HepG2 (cell line): Measurements from ENCODE around the gene PDCD10. TPM values are rescaled to one million over a fixed set of nuclear protein-coding genes. Genes with fewer than 3 reads are reported as not detected.

Experiments used
- ATAC-seq: fragments of 200-7000 bp; cut with Tn5 transposase; 3 replicates; pipeline ENCODE4 v1.9.1; 2020; ENCODE audit warnings: mild to moderate bottlenecking, moderate library complexity
- BruUV-seq: library from RNA; stranded (reverse); fragments of 400-500 nt; replicated peaks from 2 replicates; lab custom pipeline; 2021; lab: Mats Ljungman, UMichigan
- CTCF ChIA-PET: fragments of 300-600 bp; formaldehyde crosslinking; extraction: SDS; loops from one replicate; lab custom pipeline; 2021; ENCODE audit warnings: low total read pairs, inconsistent platforms, low intra/inter-chr PET ratio; lab: Yijun Ruan, JAX
- POLR2A ChIA-PET: fragments of 350-600 bp; sonication (Branson Sonifier 250); formaldehyde crosslinking; loops from one replicate; lab custom pipeline; 2020; ENCODE audit warnings: antibody characterized with exemption, inconsistent platforms; lab: Yijun Ruan, JAX
- DNase-seq: peaks from one replicate; pipeline ENCODE4 v3.0.0-alpha.2; 2015; ENCODE audit warnings: low spot score
- FAIRE-seq: peaks from 3 replicates; lab custom pipeline; 2011; peaks lifted over from hg19 to GRCh38; lab: Jason Lieb, UNC
- H2AFZ ChIP-seq: one replicate; pipeline ENCODE4 v1.6.1; 2011; ENCODE audit warnings: low read length, inconsistent platforms
- H3K27ac ChIP-seq: fragments of 300-600 bp; 3 replicates; pipeline ENCODE4 v1.8.0; 2011; ENCODE audit warnings: mixed run types, mild to moderate bottlenecking, mixed read lengths, low read length, inconsistent platforms; ENCODE audit not compliant: insufficient read depth; ENCODE audit errors: extremely low read length
- H3K27me3 ChIP-seq, 2 experiments: fragments of 200-600 bp in 1 of 2; 2 replicates in 1 of 2; 3 replicates in 1 of 2; pipeline versions ENCODE4 v1.6.0 to v1.8.0; 2011; ENCODE audit warnings: low read length in 2 of 2, mild to moderate bottlenecking in 2 of 2, moderate library complexity in 2 of 2, inconsistent platforms in 1 of 2; ENCODE audit not compliant: insufficient read depth in 2 of 2, control insufficient read depth in 1 of 2
- H3K36me3 ChIP-seq, 2 experiments: fragments of 200-600 bp in 1 of 2; replicated peaks in 1 of 2; 2 replicates in 1 of 2; 3 replicates in 1 of 2; pipeline versions ENCODE4 v1.5.1 to v1.8.0; 2011; ENCODE audit warnings: low read length in 2 of 2, inconsistent platforms in 1 of 2; ENCODE audit not compliant: insufficient read depth in 2 of 2, control insufficient read depth in 1 of 2
- H3K4me1 ChIP-seq: 2 replicates; pipeline ENCODE4 v1.5.1; 2012; ENCODE audit warnings: low read length, inconsistent platforms; ENCODE audit not compliant: insufficient read depth
- H3K4me2 ChIP-seq: 2 replicates; pipeline ENCODE4 v1.6.0; 2011; ENCODE audit warnings: low read depth, low read length, inconsistent platforms
- H3K4me3 ChIP-seq, 3 experiments: fragments of 200-600 bp in 1 of 3; sonication (generic), shearing (Covaris generic) in 1 of 3; replicated peaks in 1 of 3; 2 replicates each; pipeline ENCODE4 v1.5.1; 2011 to 2016; ENCODE audit warnings: low read length in 3 of 3, inconsistent platforms in 2 of 3, low read depth in 2 of 3, mild to moderate bottlenecking in 2 of 3, control low read depth in 1 of 3, mixed read lengths in 1 of 3; ENCODE audit not compliant: insufficient read depth in 1 of 3
- H3K79me2 ChIP-seq: one replicate; pipeline ENCODE4 v1.6.1; 2011; ENCODE audit warnings: low read length, inconsistent platforms; ENCODE audit not compliant: insufficient read depth
- H3K9ac ChIP-seq: 2 replicates; pipeline ENCODE4 v1.6.0; 2011; ENCODE audit warnings: mild to moderate bottlenecking, low read depth, low read length, inconsistent platforms; ENCODE audit not compliant: insufficient read depth
- H3K9me3 ChIP-seq: 2 replicates; pipeline ENCODE4 v1.5.1; 2012; ENCODE audit warnings: mild to moderate bottlenecking, low read length
- H4K20me1 ChIP-seq: 2 replicates; pipeline ENCODE4 v1.6.0; 2011; ENCODE audit warnings: inconsistent platforms, mild to moderate bottlenecking, low read length, moderate library complexity; ENCODE audit not compliant: insufficient read depth
- AGO1 ChIP-seq: fragments of 200-400 bp; formaldehyde crosslinking; IDR thresholded peaks from 2 replicates; pipeline ENCODE4 v1.6.1; 2017; ENCODE audit warnings: mild to moderate bottlenecking, low read depth, low read length, moderate library complexity; ENCODE audit not compliant: poor library complexity, severe bottlenecking
- CHD2 ChIP-seq: IDR thresholded peaks from 2 replicates; pipeline ENCODE4 v1.6.1; 2011; ENCODE audit warnings: low read depth, low read length, improper control_type of control experiment
- CREB1 ChIP-seq, 2 experiments: fragments of 450-650 bp in 1 of 2; IDR thresholded peaks; 2 replicates each; pipeline ENCODE4 v1.6.1; 2016 to 2017; ENCODE audit warnings: control low read depth in 1 of 2, mild to moderate bottlenecking in 1 of 2, missing compliant biosample characterization in 1 of 2, missing genetic modification characterization in 1 of 2
- FLYWCH1 ChIP-seq: sonication (generic); formaldehyde crosslinking; IDR thresholded peaks from 2 replicates; pipeline ENCODE4 v1.8.1; 2023; ENCODE audit warnings: mild to moderate bottlenecking, missing genetic modification reagents
- FOXM1 ChIP-seq: sonication (generic); formaldehyde crosslinking; IDR thresholded peaks from 2 replicates; pipeline ENCODE4 v1.5.0; 2020; ENCODE audit warnings: missing genetic modification reagents
- IRF2 ChIP-seq: IDR thresholded peaks from 2 replicates; pipeline ENCODE4 v1.6.1; 2018; ENCODE audit warnings: missing genetic modification reagents, missing compliant biosample characterization
- SNAPC2 ChIP-seq: sonication (generic); formaldehyde crosslinking; IDR thresholded peaks from 2 replicates; pipeline ENCODE4 v1.8.1; 2022; ENCODE audit warnings: mild to moderate bottlenecking, missing genetic modification reagents
- SRF ChIP-seq: IDR thresholded peaks from 2 replicates; pipeline ENCODE4 v1.6.1; 2011; ENCODE audit warnings: mild to moderate bottlenecking, low read depth, low read length, moderate library complexity
- U2AF2 ChIP-seq: fragments of 200-400 bp; formaldehyde crosslinking; IDR thresholded peaks from 2 replicates; pipeline ENCODE4 v1.6.1; 2017; ENCODE audit warnings: low read depth, mild to moderate bottlenecking, low read length
- ZBTB21 ChIP-seq: sonication (generic); formaldehyde crosslinking; IDR thresholded peaks from 2 replicates; pipeline ENCODE4 v1.4.0; 2020; ENCODE audit warnings: missing genetic modification reagents
- ZNF17 ChIP-seq: sonication (generic); formaldehyde crosslinking; IDR thresholded peaks from 2 replicates; pipeline ENCODE4 v1.5.0; 2020; ENCODE audit warnings: mild to moderate bottlenecking, missing genetic modification reagents
- ZNF34 ChIP-seq: sonication (generic); formaldehyde crosslinking; IDR thresholded peaks from 2 replicates; pipeline ENCODE4 v1.4.0; 2020; ENCODE audit warnings: mild to moderate bottlenecking, missing genetic modification reagents, borderline replicate concordance
- ZNF546 ChIP-seq: sonication (generic); formaldehyde crosslinking; conservative IDR thresholded peaks from 2 replicates; pipeline ENCODE4 v1.8.1; 2023; ENCODE audit warnings: mild to moderate bottlenecking, missing genetic modification reagents
- ZNF547 ChIP-seq: sonication (generic); formaldehyde crosslinking; IDR thresholded peaks from 2 replicates; pipeline ENCODE4 v1.5.1; 2020; ENCODE audit warnings: mild to moderate bottlenecking, missing genetic modification reagents
- ZNF549 ChIP-seq: sonication (generic); formaldehyde crosslinking; IDR thresholded peaks from 2 replicates; pipeline ENCODE4 v1.5.0; 2020; ENCODE audit warnings: missing genetic modification reagents
- ZNF75D ChIP-seq: sonication (generic); formaldehyde crosslinking; IDR thresholded peaks from 2 replicates; pipeline ENCODE4 v1.8.1; 2023; ENCODE audit warnings: missing genetic modification reagents, mild to moderate bottlenecking, borderline replicate concordance
- WGBS: methylation state at CpG from one replicate; pipeline ENCODE4 v1.1.6; 2017; ENCODE audit warnings: low lambda C conversion rate; 5-methylcytosine and 5-hydroxymethylcytosine counted together
- in situ Hi-C: cut with HindIII; loops from 2 replicates; pipeline ENCODE4 v1.10.0; 2017; ENCODE audit warnings: low pct_unique_long_range_greater_than_20kb; ENCODE audit not compliant: extremely low pct_ligation_motif_present
- intact Hi-C: fragments of 100-400 bp; cut with micrococcal nuclease; formaldehyde crosslinking; loops from one replicate; pipeline ENCODE4 v1.10.0; 2022; ENCODE audit not compliant: unreplicated experiment
- polyA plus RNA-seq, 8 experiments: library from polyadenylated mRNA; depleted of rRNA in 3 of 8; stranded (reverse) in 7 of 8; unstranded in 1 of 8; fragments of >200 nt; fragmentation: Illumina TruSeq in 4 of 8; extraction: Trizol in 4 of 8; gene quantifications; 2 replicates each; pipeline versions ENCODE4 v1.2.1 to v1.2.3, GENCODE V29; 2011 to 2016; ENCODE audit warnings: low read depth in 4 of 8, missing spikeins in 1 of 8, mixed read lengths in 1 of 8; ENCODE audit not compliant: insufficient read depth in 1 of 8
- total RNA-seq, 5 experiments: library from RNA; depleted of rRNA; stranded (reverse); fragments of >200 nt; fragmentation: Illumina TruSeq; extraction: Trizol; gene quantifications; 2 replicates each; pipeline ENCODE4 v1.2.3, GENCODE V29; 2016; ENCODE audit warnings: low read depth in 1 of 5
- TF ChIP-seq, protein P1 (sequence below): sonication (generic); formaldehyde crosslinking; IDR thresholded peaks from 2 replicates; pipeline ENCODE4 v1.5.0; 2020; ENCODE audit warnings: mild to moderate bottlenecking, missing genetic modification reagents, borderline replicate concordance
- TF ChIP-seq, protein P2 (sequence below): sonication (generic); formaldehyde crosslinking; IDR thresholded peaks from 2 replicates; pipeline ENCODE4 v1.5.1; 2020; ENCODE audit warnings: missing genetic modification reagents, mild to moderate bottlenecking, borderline replicate concordance

Gene PDCD10
- total and polyA plus RNA-seq, 2 of the 13 experiments (the other 11 are each of a cell fraction or from before 2014, with no cell fraction given): 48.5 to 53.9 TPM

DNA sequence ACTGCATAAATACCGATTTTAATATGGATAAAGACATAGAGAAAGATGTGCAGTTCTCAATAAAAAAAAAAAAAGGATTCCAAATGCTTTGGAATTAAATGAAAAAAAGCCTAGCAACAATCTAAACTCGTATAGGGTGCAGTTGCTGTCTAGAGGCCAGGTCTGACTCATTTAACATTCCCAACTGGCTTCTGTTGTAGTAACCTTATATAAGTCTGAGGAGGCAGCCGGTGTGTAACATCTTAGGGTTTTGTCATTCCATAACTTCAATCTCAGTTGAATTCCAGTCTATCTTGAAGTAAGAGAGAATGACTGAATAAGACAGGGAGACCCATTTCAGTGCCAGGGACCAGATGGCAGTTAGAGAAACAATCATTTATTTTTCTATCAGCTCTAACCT is 6.5 kb downstream of the PDCD10 start (continued):
- no peak for TF ChIP-seq FOXM1

DNA sequence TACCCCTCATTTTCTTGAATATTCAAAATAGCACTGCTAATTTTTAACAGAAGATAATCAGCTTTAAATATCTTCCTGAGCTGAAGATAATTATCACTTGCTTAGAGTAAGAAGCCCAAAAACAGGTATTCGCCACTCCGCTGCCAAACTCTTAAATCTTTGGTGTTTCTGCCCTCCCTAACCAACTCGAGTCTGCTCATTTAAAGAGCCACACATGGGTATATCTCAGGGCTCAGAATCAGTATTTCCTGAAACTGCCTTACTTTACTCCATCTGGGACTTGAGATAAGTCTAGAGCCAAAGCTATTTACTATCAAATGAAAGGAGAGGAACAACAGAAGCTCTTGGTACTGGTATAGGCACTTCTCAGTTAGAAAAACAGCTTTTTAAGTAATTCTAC is 10.8 kb downstream of the PDCD10 start:
- intact Hi-C loops: no loop called here
- no peak for ATAC-seq
- in situ Hi-C loops: no loop called here
- Histone ChIP-seq H2AFZ (no peak overlapping the region), H3K4me1 (peaks cover 18% of the 10 kb centered on the region), H3K9ac (no peak overlapping the region)
- BruUV-seq: no TSS peak
- TF ChIP-seq CREB1 (IDR thresholded peaks at IDR 0.05) (no peak), CREB1 (CRISPR knock-in tag; IDR thresholded peaks at IDR 0.05) (no peak), FLYWCH1 (no peak), ZNF75D (CRISPR knock-in tag) (no peak), AGO1 (no peak), ZNF34 (CRISPR knock-in tag) (no peak), SRF (no peak), ZNF17 (CRISPR knock-in tag) (no peak), IRF2 (no peak), ZNF547 (CRISPR knock-in tag) (no peak), ZBTB21 (CRISPR knock-in tag) (no peak), U2AF2 (no peak), ZNF549 (no peak), SNAPC2 (CRISPR knock-in tag) (no peak), ZNF546 (CRISPR knock-in tag) (no peak), CHD2 (no peak)
- TF ChIP-seq, protein P1, sequence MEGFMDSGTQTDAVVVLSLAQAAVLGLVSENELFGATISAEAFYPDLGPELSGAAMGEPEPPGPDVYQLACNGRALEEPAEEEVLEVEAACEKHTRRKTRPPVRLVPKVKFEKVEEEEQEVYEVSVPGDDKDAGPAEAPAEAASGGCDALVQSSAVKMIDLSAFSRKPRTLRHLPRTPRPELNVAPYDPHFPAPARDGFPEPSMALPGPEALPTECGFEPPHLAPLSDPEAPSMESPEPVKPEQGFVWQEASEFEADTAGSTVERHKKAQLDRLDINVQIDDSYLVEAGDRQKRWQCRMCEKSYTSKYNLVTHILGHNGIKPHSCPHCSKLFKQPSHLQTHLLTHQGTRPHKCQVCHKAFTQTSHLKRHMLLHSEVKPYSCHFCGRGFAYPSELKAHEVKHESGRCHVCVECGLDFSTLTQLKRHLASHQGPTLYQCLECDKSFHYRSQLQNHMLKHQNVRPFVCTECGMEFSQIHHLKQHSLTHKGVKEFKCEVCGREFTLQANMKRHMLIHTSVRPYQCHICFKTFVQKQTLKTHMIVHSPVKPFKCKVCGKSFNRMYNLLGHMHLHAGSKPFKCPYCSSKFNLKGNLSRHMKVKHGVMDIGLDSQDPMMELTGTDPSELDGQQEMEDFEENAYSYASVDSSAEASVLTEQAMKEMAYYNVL (CRISPR knock-in tag): no peak
- TF ChIP-seq, protein P2, sequence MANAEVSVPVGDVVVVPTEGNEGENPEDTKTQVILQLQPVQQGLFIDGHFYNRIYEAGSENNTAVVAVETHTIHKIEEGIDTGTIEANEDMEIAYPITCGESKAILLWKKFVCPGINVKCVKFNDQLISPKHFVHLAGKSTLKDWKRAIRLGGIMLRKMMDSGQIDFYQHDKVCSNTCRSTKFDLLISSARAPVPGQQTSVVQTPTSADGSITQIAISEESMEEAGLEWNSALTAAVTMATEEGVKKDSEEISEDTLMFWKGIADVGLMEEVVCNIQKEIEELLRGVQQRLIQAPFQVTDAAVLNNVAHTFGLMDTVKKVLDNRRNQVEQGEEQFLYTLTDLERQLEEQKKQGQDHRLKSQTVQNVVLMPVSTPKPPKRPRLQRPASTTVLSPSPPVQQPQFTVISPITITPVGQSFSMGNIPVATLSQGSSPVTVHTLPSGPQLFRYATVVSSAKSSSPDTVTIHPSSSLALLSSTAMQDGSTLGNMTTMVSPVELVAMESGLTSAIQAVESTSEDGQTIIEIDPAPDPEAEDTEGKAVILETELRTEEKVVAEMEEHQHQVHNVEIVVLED (CRISPR knock-in tag): no peak
- TF ChIP-seq, all 625 proteins: peak for 0
- Histone ChIP-seq H3K36me3 (peaks cover 1 to 5% of the 10 kb centered on the region in 2 experiments; a peak in 3 of 5 replicates), H3K9me3 (no peaks in the 10 kb centered on the region), H4K20me1 (peaks cover 9% of the 10 kb centered on the region; the same call in 1 of the 2 replicates), H3K27ac (no peak overlapping the region), H3K4me2 (no peak overlapping the region), H3K27me3 (no peaks in the 10 kb centered on the region), H3K79me2 (peaks cover 75% of the 10 kb centered on the region), H3K4me3 (no peak overlapping the region)
- no peak for FAIRE-seq
- ChIA-PET CTCF (no interaction called here), POLR2A (interaction anchor here (1.3 kb wide), 1 partner anchor 11 kb away, joined by 3 read pairs; the partner anchor contains the start of genes PDCD10 and SERPINI1)
- DNase-seq: no peak
- 100% methylated on average over 3 of the region's 3 CpGs for WGBS
